ENCODE data around the gene ACE. TPM values are rescaled to one million over a fixed set of nuclear protein-coding genes. Genes with fewer than 3 reads are reported as not detected.

Gene ACE
- polyA plus RNA-seq, 1 experiment, result 3.1 TPM

GRCh38 chr17:63490858-63491400 lies 14.1 kb downstream of the ACE start:
- Histone ChIP-seq H3K36me3 (ENCODE audit: control insufficient read depth, insufficient read depth, low read length) (no peaks in the 10 kb centered on the region), H3K27me3 (ENCODE audit: control insufficient read depth, insufficient read depth, low read length) (peaks cover 2% of the 10 kb centered on the region; the same call in 1 of the 2 replicates), H3K4me3 (ENCODE audit: low read depth, low read length) (no peak overlapping the region)
- TF ChIP-seq, protein P1, sequence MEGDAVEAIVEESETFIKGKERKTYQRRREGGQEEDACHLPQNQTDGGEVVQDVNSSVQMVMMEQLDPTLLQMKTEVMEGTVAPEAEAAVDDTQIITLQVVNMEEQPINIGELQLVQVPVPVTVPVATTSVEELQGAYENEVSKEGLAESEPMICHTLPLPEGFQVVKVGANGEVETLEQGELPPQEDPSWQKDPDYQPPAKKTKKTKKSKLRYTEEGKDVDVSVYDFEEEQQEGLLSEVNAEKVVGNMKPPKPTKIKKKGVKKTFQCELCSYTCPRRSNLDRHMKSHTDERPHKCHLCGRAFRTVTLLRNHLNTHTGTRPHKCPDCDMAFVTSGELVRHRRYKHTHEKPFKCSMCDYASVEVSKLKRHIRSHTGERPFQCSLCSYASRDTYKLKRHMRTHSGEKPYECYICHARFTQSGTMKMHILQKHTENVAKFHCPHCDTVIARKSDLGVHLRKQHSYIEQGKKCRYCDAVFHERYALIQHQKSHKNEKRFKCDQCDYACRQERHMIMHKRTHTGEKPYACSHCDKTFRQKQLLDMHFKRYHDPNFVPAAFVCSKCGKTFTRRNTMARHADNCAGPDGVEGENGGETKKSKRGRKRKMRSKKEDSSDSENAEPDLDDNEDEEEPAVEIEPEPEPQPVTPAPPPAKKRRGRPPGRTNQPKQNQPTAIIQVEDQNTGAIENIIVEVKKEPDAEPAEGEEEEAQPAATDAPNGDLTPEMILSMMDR (IDR thresholded peaks at IDR 0.05; ENCODE audit: insufficient read depth, low read depth, low read length), result no peak
- ChIA-PET CTCF (interaction anchor here (1.1 to 2.0 kb wide), 2 partner anchors 9 to 11 kb away, joined by 3 to 8 read pairs; no protein-coding TSS in a partner anchor), POLR2A (no interaction called here)
- DNase-seq (ENCODE audit: low read depth), result no peak

DNA sequence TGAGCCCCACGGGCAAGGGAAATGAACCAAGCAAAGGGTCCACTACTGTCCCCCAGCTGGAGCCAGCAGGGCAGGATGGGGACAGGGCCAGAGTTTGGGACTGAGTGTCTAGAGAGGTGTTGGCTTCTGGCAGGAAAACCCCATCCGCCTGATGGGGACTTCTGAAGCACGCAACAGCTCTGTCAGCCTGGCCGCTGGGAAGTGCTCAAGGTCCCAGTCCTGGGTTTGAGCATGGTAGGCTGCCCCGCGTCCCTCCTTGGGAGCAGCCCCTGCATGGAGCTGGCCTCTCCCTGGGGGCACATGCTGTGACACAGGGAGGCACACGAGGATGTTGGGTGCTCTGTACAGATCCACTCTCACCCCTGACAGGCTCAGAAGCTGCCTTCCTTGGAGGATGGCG lies 14.6 kb downstream of the ACE start:
- TF ChIP-seq, protein P1 (IDR thresholded peaks at IDR 0.05; ENCODE audit: insufficient read depth, low read depth, low read length), result no peak
- POLR2A ChIA-PET, result no interaction called here

GRCh38 chr17:63491977-63492618 lies 15.2 kb downstream of the ACE start:
- ChIA-PET CTCF (interaction anchor here (1.9 to 2.0 kb wide), 2 partner anchors 13 to 67 kb away, joined by 6 to 8 read pairs; no protein-coding TSS in a partner anchor), POLR2A (no interaction called here)
- DNase-seq (ENCODE audit: low read depth), result no peak
- TF ChIP-seq, protein P1 (IDR thresholded peaks at IDR 0.05; ENCODE audit: insufficient read depth, low read depth, low read length), result no peak
- H3K27me3 ChIP-seq (ENCODE audit: control insufficient read depth, insufficient read depth, low read length), result peaks cover 2% of the 10 kb centered on the region; the same call in 1 of the 2 replicates
- no peaks in the 10 kb centered on the region for H3K36me3 ChIP-seq (ENCODE audit: control insufficient read depth, insufficient read depth, low read length)
- no peak overlapping the region for H3K4me3 ChIP-seq (ENCODE audit: low read depth, low read length)

More for the DNA sequence above, 14.6 kb downstream of the ACE start:
- CTCF ChIA-PET, result interaction anchor here (1.1 to 2.0 kb wide), 3 partner anchors 9 to 66 kb away, joined by 3 to 8 read pairs (median 6); no protein-coding TSS in a partner anchor
- no peaks in the 10 kb centered on the region for H3K36me3 ChIP-seq (ENCODE audit: control insufficient read depth, insufficient read depth, low read length)
- DNase-seq (ENCODE audit: low read depth), result no peak
- no peak overlapping the region for H3K4me3 ChIP-seq (ENCODE audit: low read depth, low read length)
- H3K27me3 ChIP-seq (ENCODE audit: control insufficient read depth, insufficient read depth, low read length), result peaks cover 2% of the 10 kb centered on the region; the same call in 1 of the 2 replicates

- no peaks in the 10 kb centered on the region for H3K36me3 ChIP-seq (ENCODE audit: control insufficient read depth, insufficient read depth, low read length)
- POLR2A ChIA-PET, result no interaction called here
- H3K4me3 ChIP-seq (ENCODE audit: low read depth, low read length), result no peak overlapping the region
- no peak for DNase-seq (ENCODE audit: low read depth)
- TF ChIP-seq, protein P1 (IDR thresholded peaks at IDR 0.05; ENCODE audit: insufficient read depth, low read depth, low read length), result no peak
- peaks cover 2% of the 10 kb centered on the region; the same call in 1 of the 2 replicates for H3K27me3 ChIP-seq (ENCODE audit: control insufficient read depth, insufficient read depth, low read length)
- CTCF ChIA-PET, result interaction anchor here (1.9 to 5.6 kb wide), 3 partner anchors 13 to 68 kb away, joined by 6 to 27 read pairs (median 8); no protein-coding TSS in a partner anchor
These were observed 16.1 kb downstream of the ACE start for GRCh38 chr17:63492940-63493339.

DNA sequence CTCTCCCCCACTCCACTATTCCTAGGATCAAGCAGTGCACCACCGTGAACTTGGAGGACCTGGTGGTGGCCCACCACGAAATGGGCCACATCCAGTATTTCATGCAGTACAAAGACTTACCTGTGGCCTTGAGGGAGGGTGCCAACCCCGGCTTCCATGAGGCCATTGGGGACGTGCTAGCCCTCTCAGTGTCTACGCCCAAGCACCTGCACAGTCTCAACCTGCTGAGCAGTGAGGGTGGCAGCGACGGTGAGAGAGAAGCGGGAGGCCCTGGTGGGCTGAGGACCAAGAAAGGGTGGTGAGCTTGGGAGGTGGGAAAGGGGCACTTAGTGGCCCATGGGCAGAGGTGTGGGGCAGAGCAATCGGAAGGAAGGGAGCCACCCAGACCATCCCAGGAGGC lies 16.6 kb downstream of the ACE start:
- TF ChIP-seq, protein P1 (IDR thresholded peaks at IDR 0.05; ENCODE audit: insufficient read depth, low read depth, low read length), result no peak
- H3K27me3 ChIP-seq (ENCODE audit: control insufficient read depth, insufficient read depth, low read length), result peaks cover 2% of the 10 kb centered on the region; the same call in 1 of the 2 replicates
- POLR2A ChIA-PET, result no interaction called here
- no peak for DNase-seq (ENCODE audit: low read depth)
- CTCF ChIA-PET, result interaction anchor here (5.6 kb wide), 1 partner anchor 14 kb away, joined by 27 read pairs; no protein-coding TSS in a partner anchor
- no peaks in the 10 kb centered on the region for H3K36me3 ChIP-seq (ENCODE audit: control insufficient read depth, insufficient read depth, low read length)
- H3K4me3 ChIP-seq (ENCODE audit: low read depth, low read length), result no peak overlapping the region

Measured in BJ (cell line).